G401 (cell line): ENCODE measurements around the gene PCBD2. TPM values are rescaled to one million over a fixed set of nuclear protein-coding genes. Genes with fewer than 3 reads are reported as not detected.

Experiments
- total RNA-seq: library from RNA; depleted of rRNA; stranded (reverse); fragments of >200 nt; shearing (Covaris generic); gene quantifications from 2 replicates; pipeline ENCODE4 v1.2.3, GENCODE V29; 2014; rRNA removed

PCBD2 gene
- total RNA-seq, 1 experiment from 2014 or later: 4.0 TPM

Other genes starting within 250 kb of the PCBD2 start
- gene CAMLG, start 166.6 kb upstream of the PCBD2 start, total RNA-seq: 26.2 and 39.2 TPM in 2 replicates
- 13.8 and 18.1 TPM in 2 replicates for gene DDX46, start 146.4 kb upstream of the PCBD2 start, total RNA-seq
- 16.0 and 22.7 TPM in 2 replicates for gene C5orf24, start 59.2 kb upstream of the PCBD2 start, total RNA-seq
- 51.4 and 81.3 TPM in 2 replicates for gene TXNDC15, start 30.8 kb upstream of the PCBD2 start, total RNA-seq
- not detected in 2 replicates for gene CATSPER3, start 62.8 kb downstream of the PCBD2 start, total RNA-seq
- 60.2 and 66.1 TPM in 2 replicates for gene PITX1, start 129.1 kb downstream of the PCBD2 start, total RNA-seq